Ectodermal cell (in vitro differentiated cells): ENCODE results near the gene COL1A1.

Experiments
- H3K27ac ChIP-seq: 2 replicates; pipeline ENCODE4 v1.7.0; 2013; ENCODE audit warnings: mild to moderate bottlenecking, low read depth, low read length; ENCODE audit not compliant: insufficient read depth, poor library complexity, severe bottlenecking
- H3K27me3 ChIP-seq: 2 replicates; pipeline ENCODE4 v1.7.0; 2013; ENCODE audit warnings: mild to moderate bottlenecking, low read length; ENCODE audit not compliant: insufficient read depth, control insufficient read depth, poor library complexity, severe bottlenecking
- H3K36me3 ChIP-seq: one replicate; pipeline ENCODE4 v1.7.0; 2013; ENCODE audit warnings: low read length; ENCODE audit not compliant: control insufficient read depth, insufficient read depth
- H3K4me1 ChIP-seq: one replicate; pipeline ENCODE4 v1.7.0; 2013; ENCODE audit warnings: low read length; ENCODE audit not compliant: control insufficient read depth, insufficient read depth
- H3K4me3 ChIP-seq: 2 replicates; pipeline ENCODE4 v1.7.0; 2013; ENCODE audit warnings: low read depth, low read length, control low read depth; ENCODE audit not compliant: insufficient read depth
- H3K9me3 ChIP-seq: 2 replicates; pipeline ENCODE4 v1.7.0; 2013; ENCODE audit warnings: mild to moderate bottlenecking, low read length, moderate library complexity; ENCODE audit not compliant: control insufficient read depth
- WGBS, 2 experiments: methylation state at CpG; one replicate each; pipeline ENCODE4 v1.1.7; 2013; ENCODE audit warnings: missing lambda C conversion rate in 2 of 2; 5-methylcytosine and 5-hydroxymethylcytosine counted together

Gene COL1A1

GRCh38 chr17:50207792-50208567, 6.5 kb upstream of the COL1A1 start:
- peaks cover 16% of the 10 kb centered on the region for H3K27me3 ChIP-seq
- no peak overlapping the region for H3K27ac ChIP-seq
- H3K36me3 ChIP-seq: no peaks in the 10 kb centered on the region
- H3K9me3 ChIP-seq: no peaks in the 10 kb centered on the region
- 73 to 74% methylated on average over 8 of the region's 8 CpGs for WGBS, 2 experiments
- H3K4me1 ChIP-seq: peaks cover 52% of the 10 kb centered on the region
- H3K4me3 ChIP-seq: no peak overlapping the region

GRCh38 chr17:50207315-50207714, 5.9 kb upstream of the COL1A1 start:
- Histone ChIP-seq H3K4me3 (no peak overlapping the region), H3K4me1 (peaks cover 46% of the 10 kb centered on the region), H3K36me3 (no peaks in the 10 kb centered on the region), H3K27me3 (peaks cover 23% of the 10 kb centered on the region), H3K27ac (no peak overlapping the region), H3K9me3 (no peaks in the 10 kb centered on the region)
- 68 to 74% methylated on average over 5 of the region's 5 CpGs for WGBS, 2 experiments

- no peak overlapping the region for H3K27ac ChIP-seq
- peaks cover 41% of the 10 kb centered on the region for H3K4me1 ChIP-seq
- H3K27me3 ChIP-seq: peaks cover 28% of the 10 kb centered on the region
- H3K9me3 ChIP-seq: no peaks in the 10 kb centered on the region
- no peaks in the 10 kb centered on the region for H3K36me3 ChIP-seq
- no peak overlapping the region for H3K4me3 ChIP-seq
- 16 to 24% methylated on average over 16 to 18 of the region's 18 CpGs for WGBS, 2 experiments
Observed at GRCh38 chr17:50206604-50207293, 5.3 kb upstream of the COL1A1 start.

GRCh38 chr17:50205963-50206505, 4.6 kb upstream of the COL1A1 start:
- 91 to 93% methylated on average over 5 to 7 of the region's 7 CpGs for WGBS, 2 experiments

GRCh38 chr17:50205111-50205962, 3.9 kb upstream of the COL1A1 start:
- Histone ChIP-seq H3K27me3 (peaks cover 37% of the 10 kb centered on the region), H3K36me3 (no peaks in the 10 kb centered on the region), H3K4me1 (peaks cover 29% of the 10 kb centered on the region), H3K27ac (no peak overlapping the region), H3K9me3 (no peaks in the 10 kb centered on the region), H3K4me3 (no peak overlapping the region)
- 70 to 73% methylated on average over 10 of the region's 10 CpGs for WGBS, 2 experiments

More at GRCh38 chr17:50205963-50206505, 4.6 kb upstream of the COL1A1 start:
- Histone ChIP-seq H3K36me3 (no peaks in the 10 kb centered on the region), H3K4me1 (peaks cover 36% of the 10 kb centered on the region), H3K4me3 (no peak overlapping the region), H3K27me3 (peaks cover 35% of the 10 kb centered on the region), H3K9me3 (no peaks in the 10 kb centered on the region), H3K27ac (no peak overlapping the region)

GRCh38 chr17:50204431-50204830, 3.0 kb upstream of the COL1A1 start:
- no peak overlapping the region for H3K4me3 ChIP-seq
- no peak overlapping the region for H3K27ac ChIP-seq
- WGBS, 2 experiments: 92 to 95% methylated on average over 3 of the region's 3 CpGs
- H3K9me3 ChIP-seq: no peaks in the 10 kb centered on the region
- H3K4me1 ChIP-seq: peaks cover 20% of the 10 kb centered on the region
- no peaks in the 10 kb centered on the region for H3K36me3 ChIP-seq
- peaks cover 42% of the 10 kb centered on the region for H3K27me3 ChIP-seq

GRCh38 chr17:50203604-50204345, 2.3 kb upstream of the COL1A1 start:
- Histone ChIP-seq H3K36me3 (no peaks in the 10 kb centered on the region), H3K9me3 (no peaks in the 10 kb centered on the region), H3K27me3 (peaks cover 48% of the 10 kb centered on the region), H3K4me3 (no peak overlapping the region), H3K4me1 (peaks cover 17% of the 10 kb centered on the region), H3K27ac (no peak overlapping the region)
- WGBS, 2 experiments: 81% methylated on average over 12 to 13 of the region's 13 CpGs

- H3K27ac ChIP-seq: no peak overlapping the region
- peaks cover 17% of the 10 kb centered on the region for H3K4me1 ChIP-seq
- H3K27me3 ChIP-seq: peaks cover 52% of the 10 kb centered on the region
- H3K4me3 ChIP-seq: no peak overlapping the region
- no peaks in the 10 kb centered on the region for H3K36me3 ChIP-seq
- H3K9me3 ChIP-seq: no peaks in the 10 kb centered on the region
- WGBS, 2 experiments: 83 to 85% methylated on average over 14 of the region's 14 CpGs
Observed at GRCh38 chr17:50203086-50203485, 1.7 kb upstream of the COL1A1 start.

- H3K27ac ChIP-seq: no peak overlapping the region
- no peaks in the 10 kb centered on the region for H3K36me3 ChIP-seq
- H3K9me3 ChIP-seq: no peaks in the 10 kb centered on the region
- peaks cover 7% of the 10 kb centered on the region for H3K4me1 ChIP-seq
- WGBS, 2 experiments: 1 to 2% methylated on average over 55 of the region's 55 CpGs
- peak overlapping the region; percentile 45 for H3K4me3 ChIP-seq
- H3K27me3 ChIP-seq: peaks cover 52% of the 10 kb centered on the region
Observed at GRCh38 chr17:50200457-50201275, 765 bp downstream of the COL1A1 start.
